Measurements from ENCODE around the gene MYL6.
A peak's percentile ranks its signal among the peaks of the same experiment; 100 is the strongest.
"Not testable (repeated sequence)": the region's sequence is repeated elsewhere in the genome, so short reads cannot be mapped to it uniquely, and the experiment has no call there.

Gene MYL6

GRCh38 chr12:56158029-56158925 lies at the start of gene MYL6:
MYL6 (plus strand) TSS chr12:56158359; CDS start chr12:56158402, 43 bp downstream.
- Histone ChIP-seq H3K4me1 (ENCODE audit: control insufficient read depth, insufficient read depth, low read length) (peaks cover 19% of the 10 kb centered on the region), H3K36me3 (ENCODE audit: control insufficient read depth, insufficient read depth, low read length) (peaks cover 37% of the 10 kb centered on the region)

DNA sequence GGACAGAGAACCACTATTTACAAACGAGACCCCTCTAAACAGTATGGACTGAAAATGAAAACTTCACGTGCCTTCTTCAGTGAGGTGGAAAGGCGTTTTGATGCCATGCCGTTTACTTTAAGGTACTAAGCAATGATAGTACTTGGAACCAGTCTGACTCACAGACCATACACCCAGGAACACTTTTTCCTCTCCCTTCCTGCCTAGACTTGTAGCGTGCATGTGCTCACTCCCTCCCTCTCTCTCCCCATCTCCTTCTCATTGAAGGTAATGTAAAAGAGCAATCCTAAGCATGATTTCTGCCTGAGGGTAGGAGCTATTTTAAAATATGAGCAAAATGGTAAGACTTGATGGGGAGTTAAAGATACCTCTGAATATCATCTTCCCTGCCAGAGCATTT lies 47.6 kb upstream of the MYL6 start:
- no peak overlapping the region for H3K4me3 ChIP-seq (ENCODE audit: low read length)
- no peak overlapping the region for H3K9ac ChIP-seq (ENCODE audit: low read length)
- no peaks in the 10 kb centered on the region for H3K27me3 ChIP-seq (ENCODE audit: control insufficient read depth, insufficient read depth, low read length)
- H3K27ac ChIP-seq (ENCODE audit: low read depth, low read length): no peak overlapping the region
- H3K36me3 ChIP-seq (ENCODE audit: control insufficient read depth, insufficient read depth, low read length): peaks cover 41% of the 10 kb centered on the region
- H3K4me1 ChIP-seq (ENCODE audit: control insufficient read depth, insufficient read depth, low read length): peaks cover 7% of the 10 kb centered on the region

More at GRCh38 chr12:56158029-56158925, at the start of gene MYL6:
- Histone ChIP-seq H3K27me3 (ENCODE audit: control insufficient read depth, insufficient read depth, low read length) (no peaks in the 10 kb centered on the region), H3K27ac (ENCODE audit: low read depth, low read length) (peak within 1 kb of the TSS; percentile 99), H3K9ac (ENCODE audit: low read length) (peak within 1 kb of the TSS; percentile 99), H3K4me3 (ENCODE audit: low read length) (peak within 1 kb of the TSS; percentile 99)

GRCh38 chr12:56114084-56114483 lies 44.1 kb upstream of the MYL6 start:
- H3K4me1 ChIP-seq (ENCODE audit: control insufficient read depth, insufficient read depth, low read length): peaks cover 10% of the 10 kb centered on the region
- no peak overlapping the region for H3K27ac ChIP-seq (ENCODE audit: low read depth, low read length)
- peaks cover 23% of the 10 kb centered on the region for H3K36me3 ChIP-seq (ENCODE audit: control insufficient read depth, insufficient read depth, low read length)
- no peak overlapping the region for H3K9ac ChIP-seq (ENCODE audit: low read length)
- H3K27me3 ChIP-seq (ENCODE audit: control insufficient read depth, insufficient read depth, low read length): no peaks in the 10 kb centered on the region
- H3K4me3 ChIP-seq (ENCODE audit: low read length): no peak overlapping the region

GRCh38 chr12:56115329-56115728 lies 42.8 kb upstream of the MYL6 start:
- H3K4me3 ChIP-seq (ENCODE audit: low read length): peak overlapping the region; percentile 87
- no peak overlapping the region for H3K9ac ChIP-seq (ENCODE audit: low read length)
- peaks cover 17% of the 10 kb centered on the region for H3K36me3 ChIP-seq (ENCODE audit: control insufficient read depth, insufficient read depth, low read length)
- peak overlapping the region; percentile 95 for H3K27ac ChIP-seq (ENCODE audit: low read depth, low read length)
- H3K4me1 ChIP-seq (ENCODE audit: control insufficient read depth, insufficient read depth, low read length): peaks cover 17% of the 10 kb centered on the region
- H3K27me3 ChIP-seq (ENCODE audit: control insufficient read depth, insufficient read depth, low read length): no peaks in the 10 kb centered on the region

- Histone ChIP-seq H3K4me3 (ENCODE audit: low read length) (peak within 1 kb of the TSS; percentile 87), H3K36me3 (ENCODE audit: control insufficient read depth, insufficient read depth, low read length) (peaks cover 17% of the 10 kb centered on the region), H3K27ac (ENCODE audit: low read depth, low read length) (peak within 1 kb of the TSS; percentile 95), H3K4me1 (ENCODE audit: control insufficient read depth, insufficient read depth, low read length) (peaks cover 17% of the 10 kb centered on the region), H3K27me3 (ENCODE audit: control insufficient read depth, insufficient read depth, low read length) (no peaks in the 10 kb centered on the region), H3K9ac (ENCODE audit: low read length) (peak within 1 kb of the TSS; percentile 96)
These were observed 41.7 kb upstream of the MYL6 start, which contains the start of gene RPL41 for GRCh38 chr12:56116267-56117081. RPL41 (plus strand) TSS chr12:56116633.

GRCh38 chr12:56117082-56117706 lies 41.0 kb upstream of the MYL6 start:
- Histone ChIP-seq H3K9ac (ENCODE audit: low read length) (peak overlapping the region; percentile 96), H3K27ac (ENCODE audit: low read depth, low read length) (peak overlapping the region; percentile 95), H3K4me1 (ENCODE audit: control insufficient read depth, insufficient read depth, low read length) (peaks cover 19% of the 10 kb centered on the region)

DNA sequence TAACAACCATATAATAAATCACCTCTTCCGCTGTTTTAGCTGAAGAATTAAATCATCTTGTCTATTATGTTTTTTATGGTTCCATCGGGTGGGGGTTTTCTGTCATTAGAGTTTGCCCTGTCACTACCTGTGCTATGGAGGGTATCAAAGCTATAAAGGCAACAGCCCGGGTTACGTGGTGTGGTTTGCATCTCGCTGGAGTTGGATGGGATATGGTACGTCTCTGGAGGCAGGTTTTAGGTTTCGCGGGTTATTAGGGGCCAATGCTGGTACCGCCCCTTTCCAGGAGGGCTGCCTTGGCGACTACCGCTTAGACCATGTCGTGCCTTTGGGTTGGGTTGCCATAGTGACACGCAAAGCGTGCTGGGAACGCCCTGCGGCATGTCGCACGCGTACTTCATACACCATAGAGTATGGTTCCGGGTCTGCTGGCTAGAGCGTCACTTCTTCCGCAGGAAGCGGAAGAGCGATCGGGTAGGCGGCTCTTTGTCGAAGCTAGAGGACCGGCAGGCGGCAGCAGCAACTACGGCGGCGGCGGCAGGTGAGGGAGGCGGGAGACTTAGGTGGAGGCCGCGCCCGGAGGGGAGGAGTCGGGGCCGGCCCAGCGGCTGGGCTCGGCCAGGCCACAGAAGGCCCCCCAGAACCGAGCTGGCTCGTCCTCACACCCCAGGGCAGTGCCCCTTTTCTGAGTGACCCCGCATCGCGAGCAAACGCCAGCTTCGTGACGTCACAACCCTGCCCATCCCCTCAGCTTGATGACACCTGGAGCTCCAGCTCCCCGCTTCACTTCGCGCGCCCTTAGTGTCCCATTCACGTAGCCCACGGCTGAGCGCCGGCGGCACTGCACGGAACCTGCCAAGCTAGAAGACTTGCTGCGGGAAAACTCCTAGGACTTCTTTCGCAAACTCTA lies 40.1 kb upstream of the MYL6 start, which contains the start of gene ZC3H10:
ZC3H10 (plus strand) TSS at position 489 of the 910 bp plus-strand sequence. CDS start 2,297 bp downstream, outside the sequence.
- peak within 1 kb of the TSS; percentile 95 for H3K27ac ChIP-seq (ENCODE audit: low read depth, low read length)
- H3K36me3 ChIP-seq (ENCODE audit: control insufficient read depth, insufficient read depth, low read length): peaks cover 12% of the 10 kb centered on the region
- H3K4me1 ChIP-seq (ENCODE audit: control insufficient read depth, insufficient read depth, low read length): peaks cover 26% of the 10 kb centered on the region
- H3K9ac ChIP-seq (ENCODE audit: low read length): peak within 1 kb of the TSS; percentile 96
- no peaks in the 10 kb centered on the region for H3K27me3 ChIP-seq (ENCODE audit: control insufficient read depth, insufficient read depth, low read length)
- peak within 1 kb of the TSS; percentile 87 for H3K4me3 ChIP-seq (ENCODE audit: low read length)

More at GRCh38 chr12:56117082-56117706, 41.0 kb upstream of the MYL6 start:
- H3K4me3 ChIP-seq (ENCODE audit: low read length): peak overlapping the region; percentile 87
- peaks cover 18% of the 10 kb centered on the region for H3K36me3 ChIP-seq (ENCODE audit: control insufficient read depth, insufficient read depth, low read length)
- not testable (repeated sequence) for H3K27me3 ChIP-seq (ENCODE audit: control insufficient read depth, insufficient read depth, low read length)

- peaks cover 12% of the 10 kb centered on the region for H3K36me3 ChIP-seq (ENCODE audit: control insufficient read depth, insufficient read depth, low read length)
- H3K27me3 ChIP-seq (ENCODE audit: control insufficient read depth, insufficient read depth, low read length): no peaks in the 10 kb centered on the region
- peaks cover 26% of the 10 kb centered on the region for H3K4me1 ChIP-seq (ENCODE audit: control insufficient read depth, insufficient read depth, low read length)
- H3K27ac ChIP-seq (ENCODE audit: low read depth, low read length): peak overlapping the region; percentile 91
- H3K9ac ChIP-seq (ENCODE audit: low read length): peak overlapping the region; percentile 41
- peak overlapping the region; percentile 86 for H3K4me3 ChIP-seq (ENCODE audit: low read length)
These were observed 39.3 kb upstream of the MYL6 start for GRCh38 chr12:56118688-56119357.

DNA sequence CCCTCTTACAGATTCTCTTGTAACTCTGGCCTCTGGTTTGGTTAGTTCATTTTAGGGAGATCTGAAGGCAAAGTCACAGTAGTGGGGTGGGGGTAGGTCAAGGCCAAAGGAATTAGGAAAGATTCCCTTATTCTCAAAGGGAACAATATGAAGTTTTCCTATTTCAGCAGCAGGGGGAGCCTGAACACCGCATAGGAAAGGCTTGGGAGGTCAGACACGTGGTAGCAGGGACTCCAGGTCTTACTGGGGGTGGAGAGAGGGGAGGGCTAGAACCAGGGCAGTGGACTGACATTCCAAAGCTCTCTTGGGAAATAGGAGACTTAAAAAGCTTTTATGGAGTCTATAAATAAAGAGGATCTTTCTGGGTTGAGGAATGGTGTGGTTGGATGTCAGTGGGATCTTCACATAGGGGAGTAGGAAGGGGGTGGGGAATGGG lies 38.8 kb upstream of the MYL6 start:
- Histone ChIP-seq H3K4me3 (ENCODE audit: low read length) (peak overlapping the region; percentile 86), H3K36me3 (ENCODE audit: control insufficient read depth, insufficient read depth, low read length) (peaks cover 12% of the 10 kb centered on the region), H3K27me3 (ENCODE audit: control insufficient read depth, insufficient read depth, low read length) (no peaks in the 10 kb centered on the region), H3K4me1 (ENCODE audit: control insufficient read depth, insufficient read depth, low read length) (peaks cover 26% of the 10 kb centered on the region), H3K9ac (ENCODE audit: low read length) (no peak overlapping the region), H3K27ac (ENCODE audit: low read depth, low read length) (peak overlapping the region; percentile 91)

GRCh38 chr12:56120158-56120846 lies 37.9 kb upstream of the MYL6 start:
- Histone ChIP-seq H3K4me3 (ENCODE audit: low read length) (no peak overlapping the region), H3K9ac (ENCODE audit: low read length) (no peak overlapping the region), H3K27me3 (ENCODE audit: control insufficient read depth, insufficient read depth, low read length) (no peaks in the 10 kb centered on the region), H3K27ac (ENCODE audit: low read depth, low read length) (peak overlapping the region; percentile 91), H3K4me1 (ENCODE audit: control insufficient read depth, insufficient read depth, low read length) (peaks cover 26% of the 10 kb centered on the region), H3K36me3 (ENCODE audit: control insufficient read depth, insufficient read depth, low read length) (peaks cover 12% of the 10 kb centered on the region)

Data from rectal smooth muscle tissue (tissue), 1 donor.